OCI-LY1 (cell line): ENCODE data around the gene IWS1.

Experiments used
- H2AFZ ChIP-seq: fragments of 200-600 bp; sonication (generic), shearing (Covaris generic); 2 replicates; pipeline ENCODE4 v1.6.0; 2014; ENCODE audit warnings: antibody characterized with exemption, mild to moderate bottlenecking, low read length
- H3F3A ChIP-seq: fragments of 200-600 bp; sonication (generic), shearing (Covaris generic); 2 replicates; pipeline ENCODE4 v1.6.0; 2014; ENCODE audit warnings: mild to moderate bottlenecking, antibody characterized with exemption, low read length, moderate library complexity; ENCODE audit not compliant: insufficient read depth
- H3K27ac ChIP-seq: fragments of 200-600 bp; sonication (generic); 2 replicates; pipeline ENCODE4 v1.5.1; 2014; ENCODE audit warnings: low read length, mixed run types, mild to moderate bottlenecking, low read depth; ENCODE audit not compliant: poor library complexity, severe bottlenecking
- H3K27me3 ChIP-seq: fragments of 200-600 bp; sonication (generic); 2 replicates; pipeline ENCODE4 v1.6.0; 2014; ENCODE audit warnings: antibody characterized with exemption, mild to moderate bottlenecking, low read length, moderate library complexity; ENCODE audit not compliant: insufficient read depth
- H3K36me3 ChIP-seq: fragments of 200-600 bp; sonication (generic); 2 replicates; pipeline ENCODE4 v1.6.1; 2014; ENCODE audit warnings: mild to moderate bottlenecking, antibody characterized with exemption, low read length, moderate library complexity, mixed read lengths; ENCODE audit not compliant: insufficient read depth
- H3K4me1 ChIP-seq: fragments of 200-600 bp; sonication (generic); 2 replicates; pipeline ENCODE4 v1.5.1; 2014; ENCODE audit warnings: mild to moderate bottlenecking, low read length, moderate library complexity; ENCODE audit not compliant: insufficient read depth, severe bottlenecking
- H3K4me2 ChIP-seq: fragments of 200-600 bp; sonication (generic), shearing (Covaris generic); 2 replicates; pipeline ENCODE4 v1.6.1; 2014; ENCODE audit warnings: low read length
- H3K4me3 ChIP-seq: fragments of 200-600 bp; sonication (generic); 2 replicates; pipeline ENCODE4 v1.5.1; 2014; ENCODE audit warnings: low read length, low read depth, mild to moderate bottlenecking, mixed read lengths; ENCODE audit not compliant: poor library complexity, severe bottlenecking
- H3K79me2 ChIP-seq: fragments of 200-600 bp; shearing (Covaris generic); 2 replicates; pipeline ENCODE4 v1.6.1; 2016; ENCODE audit warnings: mixed run types, low read length, mixed read lengths; ENCODE audit not compliant: insufficient read depth
- H3K9ac ChIP-seq: fragments of 200-600 bp; sonication (generic), shearing (Covaris generic); 2 replicates; pipeline ENCODE4 v1.6.1; 2014; ENCODE audit warnings: mild to moderate bottlenecking, low read length, mixed read lengths
- H3K9me2 ChIP-seq: fragments of 200-600 bp; sonication (generic), shearing (Covaris generic); 2 replicates; pipeline ENCODE4 v1.6.1; 2014; ENCODE audit warnings: low read depth, mild to moderate bottlenecking, low read length, mixed read lengths
- H3K9me3 ChIP-seq: fragments of 200-600 bp; shearing (Covaris generic); 2 replicates; pipeline ENCODE4 v1.6.1; 2014; ENCODE audit warnings: low read length, mixed read lengths
- H4K20me1 ChIP-seq: fragments of 200-600 bp; sonication (generic), shearing (Covaris generic); 2 replicates; pipeline ENCODE4 v1.6.0; 2016; ENCODE audit warnings: mild to moderate bottlenecking, low read length; ENCODE audit not compliant: insufficient read depth
- CTCF ChIP-seq: fragments of 200-600 bp; sonication (generic), shearing (Covaris generic); IDR thresholded peaks from 2 replicates; pipeline ENCODE4 v1.5.1; 2017; ENCODE audit warnings: mild to moderate bottlenecking, antibody characterized with exemption, low read length, moderate library complexity, mixed read lengths
- EZH2 ChIP-seq: fragments of 200-600 bp; sonication (generic), shearing (Covaris generic); IDR thresholded peaks from 2 replicates; pipeline ENCODE4 v1.8.0; 2017; ENCODE audit warnings: borderline replicate concordance, mixed run types, mild to moderate bottlenecking, antibody characterized with exemption, low read length, moderate library complexity, mixed read lengths

Gene IWS1

GRCh38 chr2:127566139-127566417, 39.8 kb upstream of the IWS1 start:
- no peaks in the 10 kb centered on the region for H3F3A ChIP-seq
- no peaks in the 10 kb centered on the region for H3K9me3 ChIP-seq
- H3K79me2 ChIP-seq: no peaks in the 10 kb centered on the region
- H3K9me2 ChIP-seq: no peaks in the 10 kb centered on the region
- TF ChIP-seq EZH2 (no peak), CTCF (no peak)
- no peak overlapping the region for H3K4me3 ChIP-seq
- H3K4me2 ChIP-seq: no peak overlapping the region
- H3K36me3 ChIP-seq: no peaks in the 10 kb centered on the region
- no peak overlapping the region for H2AFZ ChIP-seq
- H3K27me3 ChIP-seq: peaks cover 6% of the 10 kb centered on the region; the same call in 1 of the 2 replicates
- no peaks in the 10 kb centered on the region for H3K4me1 ChIP-seq
- no peak overlapping the region for H3K9ac ChIP-seq
- no peaks in the 10 kb centered on the region for H4K20me1 ChIP-seq
- no peak overlapping the region for H3K27ac ChIP-seq

- Histone ChIP-seq H3K36me3 (no peaks in the 10 kb centered on the region), H3K27me3 (peaks cover 6% of the 10 kb centered on the region; the same call in 1 of the 2 replicates), H3K4me3 (no peak overlapping the region), H3K9me3 (no peaks in the 10 kb centered on the region), H3K27ac (no peak overlapping the region), H3K79me2 (no peaks in the 10 kb centered on the region), H4K20me1 (no peaks in the 10 kb centered on the region), H3K9me2 (no peaks in the 10 kb centered on the region), H3K9ac (no peak overlapping the region), H3K4me1 (no peaks in the 10 kb centered on the region), H3K4me2 (no peak overlapping the region), H2AFZ (no peak overlapping the region), H3F3A (no peaks in the 10 kb centered on the region)
- TF ChIP-seq EZH2 (no peak), CTCF (no peak)
These were observed 39.2 kb upstream of the IWS1 start for GRCh38 chr2:127565261-127566138.

- Histone ChIP-seq H2AFZ (no peak overlapping the region), H3K27me3 (peaks cover 10% of the 10 kb centered on the region; the same call in 1 of the 2 replicates), H3K4me1 (no peaks in the 10 kb centered on the region), H3K79me2 (no peaks in the 10 kb centered on the region), H3K9me3 (no peaks in the 10 kb centered on the region), H3K9me2 (no peaks in the 10 kb centered on the region), H3F3A (no peaks in the 10 kb centered on the region), H3K4me3 (no peak overlapping the region), H4K20me1 (no peaks in the 10 kb centered on the region), H3K27ac (no peak overlapping the region), H3K9ac (no peak overlapping the region), H3K36me3 (no peaks in the 10 kb centered on the region), H3K4me2 (no peak overlapping the region)
- TF ChIP-seq EZH2 (no peak), CTCF (no peak)
These were observed 38.4 kb upstream of the IWS1 start for GRCh38 chr2:127564429-127565260.
